Left hindlimb (tissue), 1 donor: ENCODE measurements around the gene IFNGR1.
A peak's percentile ranks its signal among the peaks of the same experiment; 100 is the strongest.
"Not testable (repeated sequence)": the region's sequence is repeated elsewhere in the genome, so short reads cannot be mapped to it uniquely, and the experiment has no call there.

ENCODE experiments used
- DNase-seq: peaks from one replicate; pipeline ENCODE4 v3.0.0-alpha.2; 2018

IFNGR1 gene

GRCh38 chr6:137235686-137236085 lies 16.5 kb upstream of the IFNGR1 start:
- DNase-seq: no peak

GRCh38 chr6:137233911-137234863 lies 15.0 kb upstream of the IFNGR1 start:
- DNase-seq: no peak

DNA sequence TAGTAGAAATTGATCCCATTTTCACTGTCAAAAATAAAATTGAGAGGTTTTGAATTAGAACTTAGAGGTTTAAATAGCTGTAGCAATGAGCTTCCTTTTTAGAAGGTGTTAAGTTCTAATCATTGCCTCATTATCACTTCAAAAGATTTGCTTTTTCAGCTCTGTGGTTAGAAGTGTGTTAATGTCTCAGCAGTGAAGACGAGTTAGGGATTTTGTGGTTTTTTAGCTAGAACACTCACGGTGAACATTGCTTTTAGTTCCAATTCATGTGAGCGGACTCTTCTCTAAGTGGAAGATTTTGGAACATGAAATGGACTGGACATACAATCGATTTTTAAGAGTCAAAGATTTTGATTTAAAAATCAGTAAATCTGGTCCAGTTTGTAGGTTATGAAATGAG lies 12.7 kb upstream of the IFNGR1 start:
- DNase-seq: no peak

DNA sequence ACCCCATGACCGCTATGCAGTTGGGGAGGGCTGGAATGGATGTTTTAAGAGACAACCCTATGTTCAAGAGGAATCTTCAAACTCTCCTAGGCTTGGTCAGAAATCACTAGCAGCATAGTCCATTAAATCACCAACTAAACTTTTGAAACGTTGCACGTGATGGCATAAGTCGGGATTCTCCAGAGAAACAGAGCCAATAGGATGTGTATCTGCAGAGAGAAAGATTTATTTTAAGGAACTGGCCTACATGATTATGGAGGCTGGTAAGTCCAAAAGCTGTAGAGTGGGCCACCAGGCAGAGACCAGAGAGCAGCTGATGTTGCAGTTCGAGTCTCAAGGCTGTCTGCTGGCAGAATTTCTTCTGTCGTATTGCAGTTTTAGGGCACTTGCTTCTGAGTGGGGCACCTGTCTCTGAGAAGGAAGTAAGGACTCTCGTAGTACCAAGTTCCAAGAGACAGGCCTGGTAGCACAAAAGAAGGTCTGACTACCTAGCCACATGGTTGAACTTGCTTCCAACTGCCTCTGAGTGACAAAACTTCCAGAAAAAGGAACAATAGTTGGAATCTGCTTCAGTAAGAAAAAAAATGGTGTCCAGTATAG lies 11.9 kb upstream of the IFNGR1 start:
- no peak for DNase-seq

- DNase-seq: no peak
Observed at GRCh38 chr6:137230547-137230946, 11.4 kb upstream of the IFNGR1 start.

DNA sequence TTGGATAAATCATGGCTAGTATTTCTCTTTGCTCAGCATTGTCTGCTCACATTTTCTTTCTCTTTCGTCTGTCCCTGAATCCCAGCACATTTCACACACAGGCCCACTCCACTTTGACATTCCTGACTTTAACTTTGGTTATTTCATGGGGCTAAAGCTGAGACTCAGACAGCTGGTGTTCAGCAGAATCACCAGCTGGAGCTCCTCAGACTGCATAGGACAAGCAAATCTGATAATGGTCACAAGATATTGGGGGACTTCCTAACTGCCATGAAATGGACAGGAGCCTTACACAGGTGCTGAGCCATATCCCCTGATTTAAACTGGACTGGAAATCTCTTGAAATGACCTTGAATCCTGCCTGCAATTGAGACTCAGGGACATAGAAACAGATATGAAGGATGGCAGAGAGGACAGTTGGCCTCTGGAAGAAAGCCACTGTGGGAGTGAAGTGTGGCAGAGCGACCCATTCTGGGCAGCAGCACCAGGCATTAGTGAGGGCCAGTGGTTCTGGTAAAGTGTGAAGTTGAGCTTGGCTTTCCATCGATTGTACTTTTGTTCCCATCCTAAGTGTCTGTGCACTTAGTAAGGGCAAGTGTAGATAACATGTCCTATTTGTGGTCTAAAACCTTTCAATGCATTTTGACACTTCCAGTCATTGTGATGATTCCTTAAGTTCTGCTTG lies 10.0 kb upstream of the IFNGR1 start:
- DNase-seq: no peak

- DNase-seq: no peak
Observed at GRCh38 chr6:137227871-137228302, 8.7 kb upstream of the IFNGR1 start.

- DNase-seq: no peak
Observed at GRCh38 chr6:137226697-137227096, 7.5 kb upstream of the IFNGR1 start.

DNA sequence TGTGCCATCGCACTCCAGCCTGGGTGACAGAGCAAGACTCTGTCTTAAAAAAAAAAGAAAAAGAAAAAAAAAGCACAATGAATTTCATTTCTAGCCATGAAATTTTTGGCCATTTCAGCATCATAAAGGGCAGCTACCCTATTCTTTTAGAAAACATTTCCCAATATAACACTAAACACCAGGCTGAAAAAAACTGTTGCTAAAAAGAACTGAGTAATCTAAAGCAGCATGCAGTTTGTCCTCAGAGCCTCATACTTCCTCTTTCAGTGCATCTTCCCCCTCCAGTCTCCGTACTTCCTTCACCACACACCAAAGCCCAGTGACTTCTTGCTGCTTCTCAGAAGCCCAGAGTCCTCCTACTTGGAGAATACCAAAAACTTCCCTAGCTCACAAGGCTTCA lies 5.6 kb upstream of the IFNGR1 start:
- no peak for DNase-seq

GRCh38 chr6:137223370-137224131 lies 4.4 kb upstream of the IFNGR1 start:
- DNase-seq: no peak

DNA sequence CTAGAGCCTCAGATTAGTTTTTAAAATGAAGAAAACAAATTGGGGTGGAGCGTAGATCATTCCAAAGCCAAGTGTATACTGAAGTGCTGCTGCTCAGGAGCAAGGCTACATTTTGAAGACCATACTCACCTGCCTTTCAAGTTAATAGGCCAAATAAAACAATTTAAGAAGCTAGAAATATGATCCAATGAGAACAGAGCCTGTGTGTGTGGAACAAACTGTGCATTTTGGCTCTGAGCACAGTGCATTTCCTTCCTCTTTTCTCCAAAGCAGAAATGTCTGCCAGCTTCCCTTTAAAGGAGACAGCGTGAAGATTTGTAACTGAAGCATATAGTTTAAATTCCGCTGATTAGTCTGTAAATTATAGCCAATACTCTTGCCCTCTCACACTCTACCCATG lies 3.2 kb upstream of the IFNGR1 start:
- DNase-seq: no peak

DNA sequence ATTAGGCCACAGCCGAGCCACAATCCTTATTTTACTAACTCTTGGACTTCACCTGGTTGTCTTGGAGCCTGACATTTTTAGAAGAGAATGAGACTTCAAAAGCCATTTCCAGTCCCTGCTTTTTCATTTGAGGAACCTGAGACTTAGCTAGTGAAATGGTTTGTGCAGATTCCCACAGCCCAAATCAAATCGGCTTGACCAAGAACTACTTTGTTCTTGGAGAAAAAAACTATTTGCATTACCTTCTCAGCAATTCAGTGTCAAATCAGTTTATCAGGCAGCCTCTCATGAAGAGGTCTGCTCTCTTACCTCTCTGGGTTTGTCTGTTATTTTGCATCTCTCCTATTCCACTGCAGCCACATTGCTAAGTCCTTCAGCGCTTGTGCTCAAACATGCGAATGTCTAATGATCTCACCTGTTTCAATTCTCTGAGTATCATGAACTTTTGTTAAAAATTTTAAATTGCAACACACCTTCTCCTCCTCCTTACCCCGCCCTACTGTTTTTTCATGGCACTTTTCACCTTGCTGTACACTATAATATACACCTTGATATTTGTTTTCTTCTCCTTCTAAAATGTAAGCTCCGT lies 573 bp upstream of the IFNGR1 start:
- DNase-seq: no peak

GRCh38 chr6:137218473-137218916 lies 690 bp downstream of the IFNGR1 start:
- peak; percentile 40 for DNase-seq

DNA sequence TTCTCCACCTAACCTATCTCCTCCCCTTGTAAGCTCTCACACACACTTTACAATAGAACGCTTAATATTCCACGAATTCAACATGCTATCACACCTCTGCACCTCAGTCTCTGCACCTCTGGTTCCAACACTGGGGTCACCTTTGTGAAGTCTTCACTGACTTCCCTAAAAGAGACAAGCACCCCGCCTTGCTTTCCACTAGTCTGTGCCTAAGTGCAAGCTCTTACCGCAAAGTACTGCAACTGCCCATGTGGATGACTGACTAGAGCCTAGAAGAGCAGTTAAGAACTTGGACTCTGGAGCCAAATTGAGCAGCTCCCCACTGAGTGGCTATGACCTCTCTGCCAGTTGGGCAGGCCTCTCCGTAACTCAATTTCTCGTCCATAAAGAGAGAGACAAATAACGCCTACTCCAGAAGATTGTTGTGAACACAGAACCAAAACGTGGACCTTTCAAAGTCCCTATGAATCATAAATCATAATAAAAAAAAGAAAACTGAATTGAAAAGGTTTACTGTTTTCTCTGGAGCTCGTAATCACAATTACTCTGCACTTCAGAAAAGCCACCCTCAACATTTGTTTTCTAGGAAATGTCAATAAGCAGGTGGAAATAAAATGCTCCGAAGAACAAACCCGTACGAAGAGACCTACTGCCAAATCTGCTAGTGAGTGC lies 1.2 kb downstream of the IFNGR1 start:
- DNase-seq: no peak

DNA sequence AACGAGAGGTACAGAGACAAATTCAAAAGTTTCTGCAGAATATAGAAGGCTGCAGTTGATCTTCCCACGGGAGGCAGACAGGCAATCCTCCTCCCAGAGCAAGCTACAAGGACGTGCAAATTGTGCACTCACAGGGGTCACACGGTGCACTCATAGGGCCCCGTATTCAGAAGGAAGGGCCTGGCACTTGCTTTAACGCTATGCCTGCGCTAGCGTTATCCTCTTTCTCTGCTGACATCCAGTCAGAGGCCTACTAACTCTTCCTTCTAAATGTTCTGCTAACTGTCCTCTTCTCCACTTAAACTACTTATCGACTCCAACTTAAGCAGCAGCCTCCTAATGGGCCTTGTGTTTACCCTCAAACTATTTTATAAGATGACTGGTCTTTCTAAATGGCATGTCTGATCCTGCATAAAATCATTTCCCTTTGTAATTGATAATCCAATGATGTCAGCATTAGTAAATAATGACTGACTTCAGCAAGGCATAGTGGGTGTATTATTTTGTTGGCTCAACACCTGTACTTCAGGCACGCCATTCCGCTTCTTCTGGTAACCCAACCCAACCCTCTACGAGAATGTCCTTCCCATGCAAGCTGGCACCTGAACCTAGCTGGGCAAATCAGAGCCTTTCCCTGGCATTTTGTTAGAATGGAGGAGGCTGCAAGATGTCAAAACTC lies 2.2 kb downstream of the IFNGR1 start:
- DNase-seq: no peak

GRCh38 chr6:137216106-137216505 lies 3.1 kb downstream of the IFNGR1 start:
- DNase-seq: no peak

DNA sequence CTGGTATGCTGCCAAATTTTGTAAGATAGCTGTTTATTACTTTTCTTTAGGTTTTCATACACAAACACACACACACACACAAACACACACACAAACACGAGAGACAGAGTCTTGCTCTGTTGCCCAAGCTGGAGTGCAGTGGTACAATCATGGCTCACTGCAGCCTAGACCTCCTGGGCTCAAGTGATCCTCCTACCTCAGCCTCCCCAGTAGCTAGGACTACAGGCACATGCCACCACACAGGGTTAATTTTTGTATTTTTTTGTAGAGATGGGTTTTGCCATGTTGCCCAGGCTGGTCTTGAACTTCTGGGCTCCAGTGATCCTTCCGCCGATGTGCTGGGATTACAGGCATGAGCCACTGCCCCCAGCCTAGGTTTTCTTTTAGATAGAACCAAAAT lies 3.6 kb downstream of the IFNGR1 start:
- DNase-seq: not testable (repeated sequence)

- no peak for DNase-seq
Observed at GRCh38 chr6:137214931-137215330, 4.3 kb downstream of the IFNGR1 start.

DNA sequence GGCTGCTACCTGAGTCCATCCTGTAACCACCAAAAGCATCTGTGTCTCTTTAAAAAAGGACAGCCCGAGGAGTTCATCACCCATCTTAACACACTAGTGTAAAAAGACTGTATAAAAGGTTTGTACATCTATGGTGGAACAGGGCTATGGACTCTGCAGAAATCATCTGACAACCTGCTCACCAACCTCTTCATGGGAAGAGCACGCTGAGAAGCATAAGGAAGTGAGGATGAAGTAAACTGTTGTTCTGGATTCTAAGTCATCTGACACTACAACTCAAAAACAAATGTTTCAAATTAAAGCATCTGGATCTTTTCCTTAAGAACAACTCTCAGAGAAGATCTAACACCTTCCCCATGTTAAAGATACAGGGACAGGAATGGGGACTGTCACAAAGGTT lies 5.4 kb downstream of the IFNGR1 start:
- DNase-seq: no peak

DNA sequence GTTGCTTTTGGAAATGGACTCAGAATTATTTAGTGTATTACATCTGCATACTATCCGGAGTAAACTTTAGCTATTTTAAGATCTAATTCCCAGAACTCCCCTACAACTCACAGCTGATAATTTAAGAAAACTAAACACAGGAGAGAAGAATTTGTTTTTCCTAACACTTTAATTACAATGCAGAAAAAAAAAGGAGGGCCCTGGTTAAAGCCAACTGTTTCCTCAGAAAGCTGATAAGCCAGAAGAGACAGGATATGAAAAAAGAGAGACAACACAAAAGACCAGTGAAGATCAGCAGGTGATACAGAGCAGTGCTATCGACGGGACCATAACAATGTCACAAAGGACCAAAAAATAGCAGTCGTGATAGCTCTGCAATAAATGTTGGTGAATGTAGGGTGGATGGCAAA lies 5.8 kb downstream of the IFNGR1 start:
- no peak for DNase-seq

DNA sequence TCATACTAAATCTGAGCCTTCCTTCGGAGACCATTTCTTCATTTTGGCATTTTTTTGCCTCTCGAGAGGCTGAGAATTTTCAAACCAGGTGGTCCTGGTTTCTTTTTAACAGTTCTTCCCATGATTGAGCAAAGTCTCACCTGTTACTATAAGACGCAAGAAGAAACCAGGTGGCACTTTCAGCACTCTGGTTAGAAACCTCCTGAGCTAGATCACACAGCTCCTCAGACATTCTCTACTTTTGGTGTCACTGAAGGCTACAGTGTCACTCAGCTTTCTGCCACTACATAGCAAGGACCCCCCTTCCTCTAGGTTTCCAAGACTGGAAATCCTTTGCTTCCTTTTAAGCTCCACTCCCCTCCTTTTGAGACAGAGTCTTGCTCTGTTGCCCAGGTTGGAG lies 7.3 kb downstream of the IFNGR1 start:
- DNase-seq: no peak
